HepG2 (cell line): Measurements from ENCODE around the gene XXYLT1. TPM values are rescaled to one million over a fixed set of nuclear protein-coding genes. Genes with fewer than 3 reads are reported as not detected.
A peak's percentile ranks its signal among the peaks of the same experiment; 100 is the strongest.

ENCODE experiments used
- AHR ChIP-seq: IDR thresholded peaks from 2 replicates; pipeline ENCODE4 v1.6.1; 2018; ENCODE audit warnings: missing genetic modification reagents, missing compliant biosample characterization
- ATAD3A ChIP-seq: sonication (generic); formaldehyde crosslinking; IDR thresholded peaks from 2 replicates; pipeline ENCODE4 v1.4.0; 2020; ENCODE audit warnings: missing genetic modification reagents
- BORCS8-MEF2B ChIP-seq: sonication (generic); formaldehyde crosslinking; IDR thresholded peaks from 2 replicates; pipeline ENCODE4 v1.8.0; 2022; ENCODE audit warnings: mild to moderate bottlenecking, missing genetic modification reagents
- CEBPB ChIP-seq: IDR thresholded peaks from 2 replicates; pipeline ENCODE4 v1.6.1; 2011; ENCODE audit warnings: low read depth, low read length, improper control_type of control experiment, borderline replicate concordance
- EHMT2 ChIP-seq: fragments of 200-600 bp; sonication (generic); IDR thresholded peaks from 2 replicates; pipeline ENCODE4 v1.7.0; 2017; ENCODE audit warnings: antibody characterized with exemption, low read depth, low read length, borderline replicate concordance
- FOXK2 ChIP-seq: fragments of 450-650 bp; IDR thresholded peaks from 2 replicates; pipeline ENCODE4 v1.6.1; 2016
- GABPB1 ChIP-seq: IDR thresholded peaks from 2 replicates; pipeline ENCODE4 v1.6.1; 2016; ENCODE audit warnings: mild to moderate bottlenecking, missing genetic modification reagents, moderate library complexity, missing compliant biosample characterization
- HMG20B ChIP-seq: conservative IDR thresholded peaks from 2 replicates; pipeline ENCODE4 v1.6.1; 2016; ENCODE audit warnings: missing genetic modification reagents, missing compliant biosample characterization
- HNRNPK ChIP-seq: fragments of 200-400 bp; formaldehyde crosslinking; IDR thresholded peaks from 2 replicates; pipeline ENCODE4 v1.6.1; 2018; ENCODE audit warnings: low read length, low read depth, moderate library complexity, mild to moderate bottlenecking; ENCODE audit not compliant: poor library complexity, severe bottlenecking
- ISL2 ChIP-seq: sonication (generic); formaldehyde crosslinking; IDR thresholded peaks from 2 replicates; pipeline ENCODE4 v1.5.0; 2020; ENCODE audit warnings: missing genetic modification reagents
- MIER3 ChIP-seq: IDR thresholded peaks from 2 replicates; pipeline ENCODE4 v1.6.1; 2016; ENCODE audit warnings: missing compliant biosample characterization, borderline replicate concordance
- NONO ChIP-seq, 2 experiments: fragments of 450-650 bp in 1 of 2; sonication (generic) in 1 of 2; formaldehyde crosslinking in 1 of 2; IDR thresholded peaks in 1 of 2; conservative IDR thresholded peaks in 1 of 2; 2 replicates each; pipeline versions ENCODE4 v1.6.1 to v1.8.0; 2017 to 2022; ENCODE audit warnings: mild to moderate bottlenecking in 1 of 2, missing genetic modification reagents in 1 of 2, moderate library complexity in 1 of 2
- PHF20 ChIP-seq: sonication (generic); formaldehyde crosslinking; IDR thresholded peaks from 2 replicates; pipeline ENCODE4 v1.5.0; 2020; ENCODE audit warnings: mild to moderate bottlenecking, missing genetic modification reagents
- PHF5A ChIP-seq: IDR thresholded peaks from one replicate; pipeline ENCODE4 v1.6.1; 2018; ENCODE audit warnings: low read depth, missing genetic modification reagents; ENCODE audit not compliant: unreplicated experiment
- RBAK ChIP-seq: sonication (generic); formaldehyde crosslinking; IDR thresholded peaks from 2 replicates; pipeline ENCODE4 v1.5.1; 2020; ENCODE audit warnings: mild to moderate bottlenecking, missing genetic modification reagents
- SATB2 ChIP-seq: sonication (generic); formaldehyde crosslinking; IDR thresholded peaks from 2 replicates; pipeline ENCODE4 v1.5.0; 2020; ENCODE audit warnings: missing genetic modification reagents
- SP1 ChIP-seq, 2 experiments: fragments of 450-650 bp in 1 of 2; sonication (generic) in 1 of 2; formaldehyde crosslinking in 1 of 2; IDR thresholded peaks; 2 replicates each; pipeline versions ENCODE4 v1.4.0 to v1.6.1; 2016 to 2020; ENCODE audit warnings: missing genetic modification reagents in 1 of 2
- SP4 ChIP-seq: sonication (generic); formaldehyde crosslinking; IDR thresholded peaks from 2 replicates; pipeline ENCODE4 v1.8.1; 2023; ENCODE audit warnings: mild to moderate bottlenecking, missing genetic modification reagents
- THAP11 ChIP-seq: IDR thresholded peaks from 2 replicates; pipeline ENCODE4 v1.6.1; 2016; ENCODE audit warnings: missing biosample characterization, missing genetic modification reagents
- ZFAT ChIP-seq: sonication (generic); formaldehyde crosslinking; conservative IDR thresholded peaks from 2 replicates; pipeline ENCODE4 v1.8.1; 2023; ENCODE audit warnings: missing genetic modification reagents, inconsistent platforms
- ZKSCAN8 ChIP-seq: IDR thresholded peaks from 2 replicates; pipeline ENCODE4 v1.6.1; 2016; ENCODE audit warnings: borderline replicate concordance, missing genetic modification reagents, missing compliant biosample characterization
- ZNF263 ChIP-seq: sonication (generic); formaldehyde crosslinking; IDR thresholded peaks from 2 replicates; pipeline ENCODE4 v1.4.0; 2020; ENCODE audit warnings: missing genetic modification reagents
- ZNF335 ChIP-seq: sonication (generic); formaldehyde crosslinking; IDR thresholded peaks from 2 replicates; pipeline ENCODE4 v1.4.0; 2020; ENCODE audit warnings: missing genetic modification reagents
- ZNF496 ChIP-seq: sonication (generic); formaldehyde crosslinking; IDR thresholded peaks from 2 replicates; pipeline ENCODE4 v1.8.1; 2023; ENCODE audit warnings: mild to moderate bottlenecking, moderate library complexity, missing genetic modification reagents; ENCODE audit not compliant: insufficient replicate concordance
- ZNF503 ChIP-seq: sonication (generic); formaldehyde crosslinking; IDR thresholded peaks from 2 replicates; pipeline ENCODE4 v1.4.0; 2020; ENCODE audit warnings: missing genetic modification reagents
- ZNF546 ChIP-seq: sonication (generic); formaldehyde crosslinking; conservative IDR thresholded peaks from 2 replicates; pipeline ENCODE4 v1.8.1; 2023; ENCODE audit warnings: mild to moderate bottlenecking, missing genetic modification reagents
- ZNF547 ChIP-seq: sonication (generic); formaldehyde crosslinking; IDR thresholded peaks from 2 replicates; pipeline ENCODE4 v1.5.1; 2020; ENCODE audit warnings: mild to moderate bottlenecking, missing genetic modification reagents
- ZNF564 ChIP-seq: sonication (generic); formaldehyde crosslinking; IDR thresholded peaks from 2 replicates; pipeline ENCODE4 v1.8.1; 2023; ENCODE audit warnings: mild to moderate bottlenecking, missing genetic modification reagents
- ZNF576 ChIP-seq: sonication (generic); formaldehyde crosslinking; IDR thresholded peaks from 2 replicates; pipeline ENCODE4 v1.4.0; 2020; ENCODE audit warnings: mild to moderate bottlenecking, missing genetic modification reagents
- ZSCAN21 ChIP-seq: sonication (generic); formaldehyde crosslinking; IDR thresholded peaks from 2 replicates; pipeline ENCODE4 v1.8.0; 2022; ENCODE audit warnings: mild to moderate bottlenecking, missing genetic modification reagents, moderate library complexity, borderline replicate concordance
- polyA plus RNA-seq, 8 experiments: library from polyadenylated mRNA; depleted of rRNA in 3 of 8; stranded (reverse) in 7 of 8; unstranded in 1 of 8; fragments of >200 nt; fragmentation: Illumina TruSeq in 4 of 8; extraction: Trizol in 4 of 8; gene quantifications; 2 replicates each; pipeline versions ENCODE4 v1.2.1 to v1.2.3, GENCODE V29; 2011 to 2016; ENCODE audit warnings: low read depth in 4 of 8, missing spikeins in 1 of 8, mixed read lengths in 1 of 8; ENCODE audit not compliant: insufficient read depth in 1 of 8
- total RNA-seq, 5 experiments: library from RNA; depleted of rRNA; stranded (reverse); fragments of >200 nt; fragmentation: Illumina TruSeq; extraction: Trizol; gene quantifications; 2 replicates each; pipeline ENCODE4 v1.2.3, GENCODE V29; 2016; ENCODE audit warnings: low read depth in 1 of 5

XXYLT1 gene
- total and polyA plus RNA-seq, 2 of the 13 experiments (the other 11 are each of a cell fraction or from before 2014, with no cell fraction given), result 17.7 to 19.0 TPM

- TF ChIP-seq ISL2, result 0 out of 2 replicates have a peak, but pooled peaks have one; percentile 29
- TF ChIP-seq ZNF576, result peak; percentile 73; the same call in 1 of the 2 replicates
- 0 out of 2 replicates have a peak, but pooled peaks have one; percentile 27 for TF ChIP-seq ZNF263 (CRISPR knock-in tag)
- no peak for TF ChIP-seq PHF20 (CRISPR knock-in tag)
- no peak for TF ChIP-seq MIER3 (CRISPR knock-in tag)
- no peak for TF ChIP-seq EHMT2
- no peak for TF ChIP-seq ZNF503 (CRISPR knock-in tag)
- peak; percentile 65; the same call in 1 of the 2 replicates for TF ChIP-seq AHR (CRISPR knock-in tag)
- no peak for TF ChIP-seq ZNF496 (CRISPR knock-in tag)
- TF ChIP-seq ZNF335, result no peak
- TF ChIP-seq CEBPB, result no peak
- TF ChIP-seq ZNF564 (CRISPR knock-in tag), result 0 out of 2 replicates have a peak, but pooled peaks have one; percentile 45
- peak; percentile 48; the same call in 1 of the 2 replicates for TF ChIP-seq SP4 (CRISPR knock-in tag)
- no peak for TF ChIP-seq ZNF547
- peak; percentile 73; the same call in 1 of the 2 replicates for TF ChIP-seq GABPB1 (CRISPR knock-in tag)
- TF ChIP-seq NONO (IDR thresholded peaks at IDR 0.05), result no peak
- peak; percentile 64 for TF ChIP-seq NONO (CRISPR knock-in tag; conservative IDR thresholded peaks at IDR 0.05)
- TF ChIP-seq BORCS8-MEF2B (CRISPR knock-in tag), result no peak
- TF ChIP-seq FOXK2, result no peak
- no peak for TF ChIP-seq HMG20B
- TF ChIP-seq ZSCAN21 (CRISPR knock-in tag), result 0 out of 2 replicates have a peak, but pooled peaks have one; percentile 25
- TF ChIP-seq PHF5A, result no peak
- peak; percentile 43 for TF ChIP-seq HNRNPK
- TF ChIP-seq SP1 (IDR thresholded peaks at IDR 0.05), result no peak
- peak; percentile 38 for TF ChIP-seq SP1 (CRISPR knock-in tag; IDR thresholded peaks at IDR 0.05)
- TF ChIP-seq ZFAT (CRISPR knock-in tag), result no peak
- TF ChIP-seq ZNF546 (CRISPR knock-in tag), result no peak
- TF ChIP-seq RBAK (CRISPR knock-in tag), result no peak
- TF ChIP-seq THAP11, result peak; percentile 12; the same call in 1 of the 2 replicates
- peak; percentile 26; the same call in 1 of the 2 replicates for TF ChIP-seq ZKSCAN8 (CRISPR knock-in tag)
- no peak for TF ChIP-seq ATAD3A (CRISPR knock-in tag)
- TF ChIP-seq SATB2 (CRISPR knock-in tag), result no peak
Measured at GRCh38 chr3:195106418-195106906, 164.5 kb downstream of the XXYLT1 start (continued).
